CD4-positive, alpha-beta T cell treated with Interleukin-6 for 4 hours (primary cell): ENCODE results near the gene DCP1B.

Experiments
- DNase-seq: peaks from one replicate; pipeline ENCODE4 v3.0.0-alpha.2; 2020; ENCODE audit warnings: mixed read lengths

Gene DCP1B

DNA sequence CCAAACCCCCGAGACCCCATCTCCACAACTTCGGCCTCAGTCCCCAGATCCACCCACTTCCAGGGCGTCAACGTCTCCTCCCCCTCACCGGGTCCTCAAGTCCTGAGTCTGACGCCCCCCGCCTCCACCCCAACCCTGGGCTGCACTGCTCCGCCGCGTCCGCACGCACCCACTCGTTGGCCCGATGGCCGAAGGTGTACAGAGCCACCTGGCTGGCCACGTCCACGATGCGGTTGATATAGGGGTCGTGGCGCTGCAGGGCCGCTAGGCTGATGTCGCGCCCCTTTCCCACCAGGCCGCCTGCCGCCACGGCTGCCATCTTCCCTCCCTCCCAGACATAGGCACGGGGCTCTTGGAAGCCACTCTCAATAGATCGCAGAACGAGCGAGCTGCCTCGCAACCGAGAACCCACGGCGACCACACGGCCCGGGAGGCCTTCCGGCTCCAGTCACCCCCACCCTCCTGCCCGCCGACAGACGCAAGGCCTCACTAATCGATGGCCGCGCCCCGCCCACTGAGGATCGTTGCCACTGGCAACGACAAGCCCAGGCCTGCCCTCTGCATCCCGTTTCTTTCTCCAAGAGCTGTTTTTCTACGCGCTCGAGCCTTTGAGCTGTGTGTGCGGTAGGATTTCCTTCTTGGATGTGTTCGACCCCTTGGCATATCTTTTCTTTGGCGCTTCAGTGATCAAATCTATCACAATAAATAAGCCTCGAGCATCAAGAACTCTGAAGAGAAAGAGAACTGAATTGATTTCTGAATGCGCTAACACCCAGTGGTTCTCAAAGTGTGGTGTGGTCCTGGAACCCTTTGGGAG lies at the start of gene DCP1B:
Gene DCP1B (minus strand): TSS at position 345 of the 817 bp plus-strand sequence. CDS start 26 bp downstream, at position 319.
- peak; percentile 96 for DNase-seq

DNA sequence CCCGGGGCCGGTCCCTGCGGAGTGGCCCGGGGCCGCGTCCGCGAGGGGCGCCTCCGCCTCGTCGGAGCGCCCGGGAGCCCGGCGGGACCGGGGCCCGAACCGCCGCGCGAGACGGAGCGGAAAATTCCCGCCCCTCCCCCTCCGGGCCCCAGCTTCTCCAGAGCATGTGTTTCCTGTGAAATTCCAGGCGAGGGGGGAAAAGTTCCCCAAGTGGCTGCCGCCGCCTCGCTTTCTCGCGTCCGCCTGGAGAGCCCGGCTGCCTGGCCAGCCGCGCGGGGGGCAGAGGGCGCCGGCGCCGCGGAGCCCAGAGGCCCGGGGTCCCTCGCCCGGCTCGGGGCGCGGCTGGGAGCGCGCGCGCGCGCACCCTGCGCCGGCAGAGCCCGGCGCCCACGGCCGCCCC lies 49.4 kb upstream of the DCP1B start:
- no peak for DNase-seq

DNA sequence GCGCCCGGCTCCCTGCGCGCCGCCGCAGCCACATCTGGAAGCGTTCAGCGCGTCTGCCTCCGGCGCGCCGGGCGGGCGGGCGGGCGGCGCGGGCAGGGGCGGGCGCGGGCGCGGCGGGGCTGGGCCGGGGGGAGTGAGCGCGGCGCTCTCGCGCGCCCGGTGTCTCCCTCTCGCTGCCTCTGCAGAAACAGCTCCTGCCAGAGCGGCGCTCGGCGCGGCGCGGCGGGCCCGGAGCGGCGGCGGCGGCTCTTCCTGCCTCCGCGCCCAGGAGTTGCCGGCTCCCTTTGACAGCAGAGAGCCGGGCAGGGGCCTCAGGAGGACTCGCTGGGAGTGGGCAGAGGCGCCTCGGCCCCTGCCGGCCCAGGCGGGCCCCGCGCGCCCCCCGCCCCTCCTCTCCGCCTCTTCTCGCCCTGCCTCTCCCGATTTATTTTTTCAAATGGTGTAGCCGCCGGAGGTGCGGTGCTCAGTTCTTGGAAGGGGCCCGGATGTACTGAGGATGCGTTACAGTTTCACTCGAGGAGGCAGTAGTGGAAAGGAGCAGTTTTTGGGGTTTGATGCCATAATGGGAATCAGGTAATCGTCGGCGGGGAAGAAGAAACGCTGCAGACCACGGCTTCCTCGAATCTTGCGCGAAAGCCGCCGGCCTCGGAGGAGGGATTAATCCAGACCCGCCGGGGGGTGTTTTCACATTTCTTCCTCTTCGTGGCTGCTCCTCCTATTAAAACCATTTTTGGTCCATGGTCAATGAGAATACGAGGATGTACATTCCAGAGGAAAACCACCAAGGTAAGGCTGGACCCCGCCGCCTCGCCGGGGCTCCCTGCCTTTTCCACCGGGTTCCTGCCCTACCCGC lies 48.8 kb upstream of the DCP1B start, which contains the start of gene CACNA1C:
Gene CACNA1C (plus strand): TSS at position 162 of the 853 bp plus-strand sequence. CDS start 576 bp downstream, at position 738.
- DNase-seq, result peak; percentile 33

DNA sequence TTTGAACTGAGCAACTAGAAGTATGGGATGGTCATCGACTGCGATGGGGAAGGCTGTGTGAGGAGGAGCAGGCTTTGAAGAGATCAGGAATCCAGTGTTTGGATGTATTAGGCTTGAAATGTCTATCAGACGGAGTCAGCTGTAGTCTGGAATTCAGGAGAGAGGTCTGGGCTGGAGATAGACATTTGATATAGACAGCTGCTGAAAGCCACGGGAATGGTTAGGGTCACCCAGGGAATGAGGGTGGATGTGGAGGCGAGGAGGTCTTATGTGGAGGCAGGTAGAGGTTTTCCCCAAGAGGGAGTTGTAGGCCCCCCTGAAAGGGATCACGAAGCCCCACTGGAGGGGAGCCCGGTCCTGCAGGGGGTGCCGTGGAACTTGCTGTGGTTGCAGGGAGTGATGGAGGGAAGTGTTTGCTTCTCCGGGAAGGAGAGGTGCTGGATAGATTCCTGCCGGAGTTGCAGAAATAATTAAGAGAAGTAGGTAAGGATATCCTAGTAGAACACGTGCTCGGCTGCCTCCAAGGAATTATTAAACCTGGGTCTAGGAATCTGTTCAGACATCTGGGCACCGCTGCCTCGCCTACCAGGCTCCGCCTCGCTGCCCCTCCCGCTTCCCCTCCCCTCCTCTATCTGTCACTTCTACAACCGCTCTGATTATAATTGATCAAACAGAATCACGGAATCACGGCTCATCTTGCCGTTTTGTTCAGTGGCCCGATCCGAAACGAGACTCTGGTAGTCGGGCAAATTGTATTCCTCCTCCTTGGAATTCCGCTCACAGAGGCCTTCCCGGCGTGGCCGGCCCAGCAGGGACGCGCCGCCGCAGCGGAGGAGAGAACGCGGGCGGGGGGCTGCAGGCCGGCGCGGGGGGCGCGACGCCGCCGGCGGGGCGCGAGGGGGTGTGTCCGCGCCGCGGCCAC lies 47.7 kb upstream of the DCP1B start:
- no peak for DNase-seq

DNA sequence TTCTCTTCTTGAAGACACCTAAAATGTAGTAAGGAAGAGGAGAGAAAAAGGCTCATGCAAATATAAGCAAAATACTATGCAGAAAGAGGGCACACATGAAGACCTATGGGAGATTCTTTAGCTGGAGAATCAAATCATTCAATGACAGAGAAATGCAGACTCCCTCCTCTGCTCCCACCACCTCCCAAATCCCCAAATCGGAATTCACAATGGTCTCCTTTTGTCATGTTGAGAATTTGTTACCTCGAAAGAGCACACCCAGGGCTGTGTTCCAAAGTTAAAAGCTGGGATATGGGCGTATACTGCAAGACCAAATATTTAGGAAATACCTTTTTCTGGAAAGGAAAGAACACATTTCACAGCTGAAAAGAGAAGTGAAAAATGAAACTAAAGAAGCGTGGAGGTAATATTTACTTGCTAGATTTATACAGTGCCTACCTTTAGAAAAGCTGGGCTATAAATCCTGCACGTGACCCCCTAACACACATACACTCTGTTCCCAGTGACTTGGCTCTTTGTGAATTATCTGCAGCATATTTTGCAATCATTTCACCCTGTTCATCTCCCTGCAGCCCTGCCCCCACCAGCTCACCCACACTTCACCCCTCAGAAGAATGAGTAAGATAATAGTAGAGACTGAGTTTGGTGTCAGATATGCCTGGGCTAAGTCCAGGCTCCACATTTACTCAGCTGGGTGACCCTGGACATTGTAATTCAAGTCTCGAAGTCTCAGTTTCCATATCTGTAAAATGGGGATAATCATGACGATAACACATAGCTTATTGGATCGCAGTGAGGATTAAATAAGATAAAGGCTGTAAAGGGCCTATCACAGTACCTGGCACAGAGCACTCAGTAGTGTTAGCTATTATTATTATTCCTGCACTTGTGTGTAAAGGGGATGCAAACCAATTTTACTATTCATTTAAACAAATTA lies 45.6 kb upstream of the DCP1B start:
- no peak for DNase-seq

DNA sequence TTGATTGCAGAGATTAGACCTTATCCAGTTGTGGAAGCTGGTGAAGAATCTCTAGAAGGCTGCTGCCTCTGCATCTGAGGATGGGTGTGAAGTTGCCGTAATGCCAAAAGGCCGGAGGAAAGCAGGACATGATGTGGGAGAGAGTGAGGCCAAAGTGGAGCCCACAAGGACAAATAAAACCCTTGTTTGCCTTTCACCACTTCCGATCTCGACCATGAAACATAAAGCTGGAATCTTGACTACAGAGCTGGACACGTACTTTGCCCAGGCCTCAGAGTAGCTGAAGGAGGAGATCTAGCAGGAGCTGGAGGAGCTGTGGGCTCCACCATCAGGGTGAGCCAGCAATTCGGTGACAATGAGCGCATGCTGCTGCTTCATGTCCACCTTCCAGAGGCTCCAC lies 43.5 kb upstream of the DCP1B start:
- no peak for DNase-seq

DNA sequence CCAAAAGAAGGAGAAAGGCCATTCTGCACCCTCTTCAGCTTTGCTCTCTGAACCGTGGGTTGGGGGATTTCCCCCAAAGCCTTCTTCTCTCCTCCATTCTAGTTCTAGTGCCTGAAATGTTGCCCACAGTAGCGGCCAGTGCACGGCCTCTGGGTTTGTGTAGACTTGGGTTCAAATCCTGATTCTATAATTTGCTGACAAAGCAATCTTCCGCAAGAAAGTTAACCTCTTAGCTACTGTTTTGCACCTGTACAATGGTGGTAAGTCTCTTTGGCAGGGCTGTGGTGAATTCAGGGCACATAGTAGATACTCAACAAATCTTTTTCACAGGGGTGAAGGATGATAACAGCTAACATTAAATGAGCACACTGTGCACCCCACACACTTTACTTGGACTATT lies 42.7 kb upstream of the DCP1B start:
- no peak for DNase-seq

DNA sequence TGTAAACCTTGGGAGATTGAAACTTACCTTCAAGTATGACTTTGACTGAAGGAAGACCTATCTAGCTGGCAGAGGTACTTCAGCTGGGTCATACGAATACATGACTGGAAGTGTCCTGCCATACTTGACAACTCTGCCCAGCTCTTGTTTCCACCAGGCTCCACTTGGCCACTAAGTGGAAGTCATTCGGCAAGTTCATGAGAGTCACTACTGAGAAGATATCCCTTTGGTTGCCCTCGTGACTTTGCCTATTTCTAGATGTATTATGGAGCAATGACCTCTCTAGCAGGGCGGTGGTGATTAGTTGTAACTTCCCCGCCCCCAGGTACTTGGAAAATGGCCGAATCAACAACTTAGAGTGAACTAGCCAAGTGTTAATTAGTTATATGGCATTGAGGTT lies 39.9 kb upstream of the DCP1B start:
- no peak for DNase-seq

DNA sequence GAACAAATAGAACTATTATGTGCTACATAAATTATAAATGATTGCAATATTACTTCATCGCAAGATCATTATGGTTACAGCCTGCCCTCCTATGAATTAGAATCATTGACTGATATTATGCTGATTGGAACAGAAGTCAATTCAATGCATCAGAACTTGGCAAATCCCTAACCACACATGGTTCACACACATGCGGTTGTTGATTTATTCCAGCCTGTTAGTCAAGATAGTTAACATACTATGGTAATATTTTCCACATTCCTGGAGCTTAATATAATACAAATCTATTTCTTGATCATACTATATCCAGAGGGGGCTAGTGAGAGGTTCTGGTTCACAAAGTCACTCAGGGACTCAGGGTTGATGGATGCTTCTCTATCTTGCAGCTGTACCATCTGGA lies 38.8 kb upstream of the DCP1B start:
- no peak for DNase-seq

DNA sequence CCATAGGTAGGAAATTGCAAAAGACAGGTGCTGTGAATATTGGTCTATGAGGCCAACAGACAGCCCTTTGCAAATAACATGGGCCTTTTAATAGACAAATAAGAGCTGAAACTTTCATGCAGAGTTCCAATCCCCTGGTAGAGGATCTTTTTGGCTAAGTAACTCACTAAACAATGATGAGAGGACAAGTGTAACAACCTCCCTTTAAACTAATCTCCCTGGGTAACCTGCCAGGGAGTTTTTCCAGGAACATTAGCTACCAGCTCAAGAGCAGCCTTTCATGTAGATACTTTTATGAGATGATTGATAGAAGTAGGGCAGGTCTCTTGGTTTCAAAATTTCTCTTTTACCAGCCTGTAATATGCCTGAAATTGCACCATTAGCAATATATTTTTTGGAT lies 34.8 kb upstream of the DCP1B start:
- no peak for DNase-seq

DNA sequence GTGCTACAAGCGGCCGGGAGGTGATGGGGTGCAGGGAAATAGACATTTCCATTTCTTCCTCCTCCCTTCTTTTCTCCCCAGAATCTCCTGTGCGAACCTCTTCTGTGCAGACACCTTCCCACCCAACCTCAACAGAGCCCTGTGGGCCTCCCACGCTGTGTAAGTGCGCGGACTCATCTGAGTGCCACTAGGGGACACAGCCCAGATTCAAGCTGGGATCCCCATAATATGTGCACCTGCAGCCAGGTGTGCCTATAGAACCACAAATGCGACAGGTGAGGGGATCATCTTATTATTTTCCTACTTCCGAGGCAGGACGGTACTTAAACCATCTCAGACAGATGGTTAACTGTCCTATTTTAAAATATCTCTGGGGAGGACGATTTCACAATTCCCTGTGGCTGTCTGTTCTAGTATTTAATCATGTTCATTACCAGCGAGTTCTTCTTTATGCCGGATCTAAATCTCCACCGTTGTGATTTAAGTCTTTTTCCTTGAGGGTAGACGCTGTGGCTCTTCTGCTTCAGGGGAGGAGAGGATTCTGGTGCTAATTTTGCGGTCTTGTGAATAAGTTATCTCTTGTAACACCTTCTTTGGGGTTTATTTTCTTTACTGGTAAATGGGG lies 31.3 kb upstream of the DCP1B start:
- peak; percentile 9 for DNase-seq

DNA sequence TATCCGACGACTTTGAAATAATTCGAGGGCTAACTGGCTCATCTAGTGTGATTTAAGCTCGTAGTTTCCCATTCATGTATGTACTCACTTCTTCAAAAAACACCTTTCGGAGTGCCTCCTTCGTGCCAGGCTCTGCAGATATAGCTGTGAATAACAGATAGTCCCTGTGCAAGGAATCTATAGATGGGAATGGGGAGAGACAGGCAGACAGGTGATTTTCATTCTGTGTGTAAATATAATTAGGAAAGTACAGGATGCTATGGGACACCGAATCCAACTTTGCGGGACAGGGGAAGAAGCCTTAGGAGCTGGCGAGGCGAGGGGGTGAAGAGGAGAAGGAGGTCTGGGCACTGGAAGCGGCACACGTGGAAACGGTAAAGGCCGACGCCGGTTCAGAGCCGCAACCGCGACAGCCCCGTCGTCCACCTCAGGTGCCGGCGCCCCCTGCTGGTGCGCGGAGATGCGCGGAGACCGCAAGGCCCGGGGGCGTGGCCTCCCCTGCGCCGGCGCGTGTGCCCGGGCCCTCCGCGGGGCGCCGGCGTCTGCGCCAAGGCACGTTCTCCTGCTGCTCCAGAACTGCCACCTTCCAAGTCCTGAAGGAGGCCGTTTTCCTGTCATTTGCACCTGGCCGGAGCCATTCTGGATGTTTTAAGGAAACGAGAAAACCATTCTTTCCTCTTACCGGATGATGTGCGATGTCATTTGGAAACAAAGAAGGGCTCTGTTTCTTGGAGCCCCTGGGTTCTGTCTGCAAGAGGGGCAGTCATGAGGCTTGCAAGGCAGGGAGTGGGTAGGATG lies 30.6 kb upstream of the DCP1B start:
- DNase-seq, result peak; percentile 93

DNA sequence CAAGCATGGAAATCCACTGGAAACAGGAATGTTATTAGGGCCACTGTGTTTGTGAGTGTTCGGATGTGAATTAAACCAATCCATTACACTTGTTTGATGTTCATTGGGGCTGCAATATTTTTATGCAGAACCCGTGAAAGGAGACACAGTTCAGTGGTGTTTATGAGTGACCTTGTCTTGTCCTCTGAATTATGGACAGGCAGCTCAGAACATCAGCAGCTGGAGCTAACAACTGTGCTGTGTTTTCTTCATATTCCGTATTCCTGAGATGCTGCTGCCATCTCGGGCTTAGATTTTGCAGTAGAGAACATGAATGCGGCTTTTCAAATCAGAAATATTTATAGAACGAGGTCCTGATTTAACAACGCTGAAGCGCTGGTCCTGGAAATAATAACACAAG lies 28.2 kb upstream of the DCP1B start:
- no peak for DNase-seq

DNA sequence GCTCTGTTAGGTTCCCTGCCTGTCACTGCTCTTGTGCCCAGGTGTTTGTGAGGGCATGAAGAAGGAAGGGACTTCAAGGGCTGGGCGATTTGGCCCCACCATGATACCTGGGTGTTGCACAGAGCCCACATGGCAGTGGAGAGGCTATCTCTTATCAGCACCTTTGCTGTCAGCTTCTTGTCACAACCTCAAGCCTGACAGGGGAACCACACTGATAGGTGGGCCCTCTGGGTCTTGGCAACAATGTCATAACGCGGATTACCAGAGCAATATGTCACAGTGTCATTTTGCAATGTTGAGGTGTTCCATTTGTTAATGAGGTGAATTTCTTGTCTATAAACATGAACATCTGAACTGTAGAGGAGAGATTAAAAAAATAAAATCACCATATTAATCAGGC lies 25.6 kb upstream of the DCP1B start:
- DNase-seq, result no peak

DNA sequence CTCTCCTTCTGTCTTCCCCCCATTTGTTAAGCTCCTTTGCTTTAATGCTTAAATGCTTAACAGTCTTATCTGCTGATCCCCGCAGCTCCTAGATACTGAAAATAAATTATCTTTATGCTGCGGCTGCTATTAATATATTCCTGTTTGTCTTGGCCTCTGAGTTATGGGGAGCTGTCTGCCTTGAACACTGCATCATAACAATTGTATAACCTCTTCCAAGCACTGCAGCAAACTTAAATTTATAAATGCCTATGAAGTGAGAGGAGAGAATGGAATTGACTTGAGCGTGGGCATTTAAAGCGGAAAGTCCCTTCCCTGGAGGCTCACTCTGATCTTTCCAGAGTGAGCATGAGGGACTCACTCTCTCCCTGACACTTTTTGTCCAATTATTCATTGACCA lies 23.1 kb upstream of the DCP1B start:
- DNase-seq, result no peak

DNA sequence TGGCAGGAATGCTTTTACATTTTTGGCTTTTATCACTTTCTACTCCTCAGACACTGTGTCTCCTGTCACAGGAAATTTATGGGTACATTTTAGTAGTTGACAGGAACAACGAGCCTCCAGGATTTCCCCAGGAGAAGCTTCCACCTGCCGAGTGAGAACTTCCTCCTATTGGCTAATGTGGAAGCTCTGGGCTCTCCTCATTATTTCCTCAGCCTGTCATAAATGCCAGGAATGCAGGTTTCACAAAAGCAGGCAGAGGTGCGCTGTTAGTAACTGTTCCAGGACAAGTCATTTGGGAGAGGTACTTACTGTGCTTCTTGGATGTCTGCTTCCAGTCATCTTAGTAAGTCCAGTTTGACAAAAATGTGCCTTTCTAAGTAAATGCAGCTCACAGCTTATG lies 19.1 kb upstream of the DCP1B start:
- no peak for DNase-seq

DNA sequence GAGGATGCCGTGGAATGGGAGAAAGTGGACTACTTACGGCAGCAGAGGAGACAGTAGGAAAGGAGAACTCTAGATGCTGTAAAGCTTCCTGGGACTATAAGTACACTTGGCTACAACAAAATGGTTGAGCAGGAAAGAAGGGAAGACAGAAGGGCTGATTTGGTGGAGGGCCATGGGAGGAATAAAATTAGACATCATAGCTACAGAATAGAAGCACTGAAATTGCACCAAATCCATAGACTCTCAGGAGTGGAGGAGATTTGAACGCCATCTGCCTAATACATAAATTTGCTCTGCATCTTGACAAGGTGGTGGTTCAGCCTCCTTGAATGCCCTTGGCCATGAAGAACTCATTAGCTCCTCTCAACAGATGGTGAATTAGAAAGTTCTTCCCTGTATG lies 16.3 kb upstream of the DCP1B start:
- DNase-seq, result no peak

DNA sequence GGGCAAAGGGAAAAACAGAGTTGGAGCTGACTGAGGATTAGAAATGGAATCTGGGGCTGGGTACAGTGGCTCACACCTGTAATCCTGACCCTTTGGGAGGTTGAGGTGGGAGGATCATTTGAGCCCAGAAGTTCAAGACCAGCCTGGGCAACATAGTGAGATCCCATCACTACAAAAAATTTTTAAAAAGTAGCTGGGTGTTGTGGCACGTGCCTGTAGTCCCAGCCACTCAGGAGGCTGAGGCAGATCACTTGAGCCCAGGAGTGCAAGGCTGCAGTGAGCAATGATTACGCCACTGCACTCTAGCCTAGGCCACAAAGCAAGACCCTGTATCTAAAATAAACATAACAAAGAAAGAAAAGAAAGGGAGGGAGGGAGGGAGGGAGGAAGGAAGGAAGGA lies 14.9 kb upstream of the DCP1B start:
- DNase-seq, result no peak

DNA sequence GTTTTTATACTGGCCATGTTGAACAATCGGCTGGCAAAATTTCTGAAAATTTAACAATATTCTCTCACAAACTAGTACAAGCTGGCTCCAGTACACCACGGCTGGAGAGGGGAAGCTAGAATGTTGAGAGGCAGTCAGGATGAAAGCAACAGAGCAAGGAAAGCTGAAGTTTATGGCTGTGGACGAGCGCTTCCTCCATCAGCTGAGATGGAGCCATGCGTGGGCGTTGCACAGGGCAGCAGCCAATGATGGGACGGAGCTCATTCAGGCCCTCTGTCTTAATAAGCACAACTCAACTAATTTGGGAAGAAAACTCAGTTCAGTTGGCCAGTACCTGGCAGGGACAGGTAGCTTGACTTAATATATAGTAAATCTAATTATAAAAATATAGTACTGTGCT lies 14.1 kb upstream of the DCP1B start:
- no peak for DNase-seq
